Hindlimb muscle (tissue), 1 donor: ENCODE results near the gene JSRP1. TPM values are rescaled to one million over a fixed set of nuclear protein-coding genes. Genes with fewer than 3 reads are reported as not detected.
A peak's percentile ranks its signal among the peaks of the same experiment; 100 is the strongest.
"Not testable (repeated sequence)": the region's sequence is repeated elsewhere in the genome, so short reads cannot be mapped to it uniquely, and the experiment has no call there.

Source experiments
- DNase-seq: peaks from one replicate; pipeline ENCODE4 v3.0.0-alpha.2; 2013
- polyA plus RNA-seq: library from polyadenylated mRNA; unstranded; fragments of 120-200 nt; gene quantifications from one replicate; pipeline ENCODE4 v1.2.1, GENCODE V29; 2013; ENCODE audit not compliant: insufficient read length

Gene JSRP1
- polyA plus RNA-seq, 1 donor: 111 TPM

DNA sequence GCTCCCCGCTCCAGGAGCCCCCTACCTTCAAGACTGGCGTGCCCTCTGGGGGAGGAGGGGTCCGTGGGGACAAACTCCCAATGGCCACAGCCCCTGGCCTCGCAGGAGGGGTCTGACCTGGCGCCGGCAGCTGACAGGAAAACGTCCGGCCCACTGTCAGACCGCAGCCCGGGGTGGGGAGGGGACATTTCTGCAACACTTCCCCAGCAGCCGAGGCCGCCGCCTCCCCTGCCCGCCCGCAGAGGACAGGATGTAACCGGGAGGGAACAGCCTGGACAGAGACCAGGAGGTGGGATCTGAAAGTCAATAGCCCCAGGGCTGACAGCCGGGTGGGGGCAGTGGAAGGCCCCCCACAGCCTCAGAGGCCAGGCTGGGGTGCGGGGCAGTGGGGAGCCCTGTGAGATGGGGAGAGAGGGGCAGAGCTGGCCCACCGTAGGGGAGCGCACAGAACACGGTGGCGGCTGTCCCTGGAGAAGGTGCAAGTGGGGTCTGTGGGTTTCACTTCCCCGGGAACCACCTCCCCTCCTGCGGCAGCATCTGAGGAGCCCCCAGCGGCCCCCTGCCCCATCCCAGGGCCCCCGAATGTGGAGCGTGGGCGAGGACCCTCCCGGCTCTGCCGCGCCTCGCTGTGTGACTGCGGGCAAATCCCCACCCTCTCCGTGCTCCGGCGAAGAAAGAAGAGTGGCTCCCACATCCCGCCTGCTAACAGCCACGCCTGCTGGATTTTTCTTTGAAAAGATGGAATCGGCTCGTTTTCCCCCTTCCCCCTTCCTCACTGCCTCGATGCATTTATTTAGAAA, 26.0 kb upstream of the JSRP1 start, which contains the start of gene PEAK3:
Gene PEAK3 (minus strand): TSS at position 114 of the 800 bp plus-strand sequence. CDS start 1,244 bp downstream, outside the sequence.
- peak; percentile 66 for DNase-seq

DNA sequence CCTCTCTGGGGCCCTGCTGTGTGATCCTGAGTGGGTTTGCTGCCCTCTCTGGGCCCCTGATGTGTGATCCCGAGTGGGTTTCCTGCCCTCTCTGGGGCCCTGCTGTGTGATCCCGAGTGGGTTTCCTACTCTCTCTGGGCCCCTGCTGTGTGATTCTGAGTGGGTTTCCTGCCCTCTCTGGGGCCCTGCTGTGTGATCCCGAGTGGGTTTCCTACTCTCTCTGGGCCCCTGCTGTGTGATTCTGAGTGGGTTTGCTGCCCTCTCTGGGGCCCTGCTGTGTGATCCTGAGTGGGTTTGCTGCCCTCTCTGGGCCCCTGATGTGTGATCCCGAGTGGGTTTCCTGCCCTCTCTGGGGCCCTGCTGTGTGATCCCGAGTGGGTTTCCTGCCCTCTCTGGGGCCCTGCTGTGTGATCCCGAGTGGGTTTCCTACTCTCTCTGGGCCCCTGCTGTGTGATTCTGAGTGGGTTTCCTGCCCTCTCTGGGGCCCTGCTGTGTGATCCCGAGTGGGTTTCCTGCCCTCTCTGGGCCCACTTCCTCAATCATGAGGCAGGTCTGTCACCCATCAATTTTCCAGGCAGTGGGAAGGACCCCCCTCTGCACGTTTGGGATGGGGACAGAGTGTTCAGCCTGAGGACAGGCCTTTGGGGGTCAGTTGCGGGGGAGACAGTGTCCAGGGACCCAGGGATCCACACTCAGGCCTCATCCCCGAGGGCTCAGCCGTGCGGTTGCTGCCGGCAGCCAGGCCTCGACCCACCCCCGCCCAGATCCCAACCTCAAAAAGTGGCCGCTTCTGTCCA, 25.2 kb upstream of the JSRP1 start:
- DNase-seq: not testable (repeated sequence)

DNA sequence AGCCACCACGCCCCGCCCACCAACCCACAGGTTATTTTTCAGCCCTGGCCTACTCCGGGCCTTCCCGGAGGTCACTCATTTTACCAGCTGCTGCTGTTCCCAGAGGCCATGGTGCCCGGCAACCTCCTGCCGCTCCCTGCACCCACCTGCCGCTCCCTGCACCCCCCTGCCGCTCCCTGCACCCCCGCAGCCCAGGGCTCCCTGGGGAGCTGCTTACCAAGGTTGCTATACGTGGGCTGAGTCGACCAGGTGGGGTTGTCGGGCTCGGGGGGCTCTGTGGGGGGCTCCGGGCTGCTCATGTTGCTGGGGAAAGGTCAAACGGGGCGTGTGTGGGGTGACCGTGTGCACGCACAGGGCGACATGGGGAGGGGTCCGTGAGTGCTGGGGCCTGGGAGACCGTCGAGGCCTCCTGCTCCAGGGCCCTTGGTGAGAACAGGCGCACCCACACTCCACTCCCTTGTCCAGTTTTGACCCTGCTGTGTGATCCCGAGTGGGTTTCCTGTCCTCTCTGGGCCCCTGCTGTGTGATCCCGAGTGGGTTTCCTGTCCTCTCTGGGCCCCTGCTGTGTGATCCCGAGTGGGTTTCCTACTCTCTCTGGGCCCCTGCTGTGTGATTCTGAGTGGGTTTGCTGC, 24.5 kb upstream of the JSRP1 start:
- DNase-seq: no peak

DNA sequence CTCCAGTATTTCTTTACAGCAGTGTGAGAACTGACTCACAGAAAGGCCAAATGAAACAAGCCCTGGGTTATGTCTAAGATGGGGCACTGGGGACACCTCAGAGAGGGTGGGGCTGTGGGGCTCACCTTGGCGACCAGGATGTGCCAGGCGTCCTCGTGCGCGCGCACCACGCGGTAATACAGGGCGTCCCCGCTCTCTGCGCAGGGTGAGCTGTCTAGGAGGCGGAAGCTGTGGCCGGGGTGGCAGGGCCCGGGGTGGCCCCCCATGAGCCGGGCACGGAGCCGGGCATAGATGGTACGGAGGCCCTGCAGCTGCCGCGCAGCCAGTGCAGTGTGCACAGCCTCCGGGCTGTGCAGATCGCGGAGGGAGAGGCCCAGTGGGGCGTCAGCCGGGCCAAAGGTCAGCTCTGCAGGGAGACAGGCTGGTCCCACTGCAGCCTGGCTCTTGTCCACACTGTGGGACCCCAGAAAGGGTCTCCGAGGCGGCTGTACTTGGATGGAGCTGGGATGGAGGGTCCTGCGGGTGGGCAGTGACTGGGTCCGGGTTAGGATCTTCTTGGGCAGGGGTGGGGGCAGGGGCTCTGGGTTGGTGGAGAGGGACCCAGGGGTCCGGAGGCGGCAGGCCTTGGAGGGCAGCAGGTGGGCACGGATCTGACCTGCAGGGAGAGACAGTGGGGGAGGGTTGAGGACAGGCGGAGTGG, 22.4 kb upstream of the JSRP1 start:
- no peak for DNase-seq

DNA sequence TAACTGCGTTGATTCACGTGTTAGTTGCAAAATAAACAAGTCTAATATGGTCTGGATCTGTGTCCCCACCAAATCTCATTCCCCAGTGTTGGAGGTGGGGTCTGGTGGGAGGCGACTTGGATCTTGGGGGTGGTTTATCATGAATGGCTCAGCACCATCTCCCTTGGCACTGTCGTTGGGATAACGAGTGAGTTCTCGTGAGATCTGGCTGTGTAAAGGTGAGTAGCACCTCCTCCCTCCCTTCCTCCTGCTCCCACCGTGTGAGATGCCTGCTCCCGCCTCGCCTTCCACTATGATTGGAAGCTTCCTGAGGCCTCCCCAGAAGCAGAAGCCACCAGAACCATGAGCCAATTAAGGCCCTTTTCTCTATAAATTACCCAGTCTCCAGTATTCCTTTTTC, 20.9 kb upstream of the JSRP1 start:
- no peak for DNase-seq

DNA sequence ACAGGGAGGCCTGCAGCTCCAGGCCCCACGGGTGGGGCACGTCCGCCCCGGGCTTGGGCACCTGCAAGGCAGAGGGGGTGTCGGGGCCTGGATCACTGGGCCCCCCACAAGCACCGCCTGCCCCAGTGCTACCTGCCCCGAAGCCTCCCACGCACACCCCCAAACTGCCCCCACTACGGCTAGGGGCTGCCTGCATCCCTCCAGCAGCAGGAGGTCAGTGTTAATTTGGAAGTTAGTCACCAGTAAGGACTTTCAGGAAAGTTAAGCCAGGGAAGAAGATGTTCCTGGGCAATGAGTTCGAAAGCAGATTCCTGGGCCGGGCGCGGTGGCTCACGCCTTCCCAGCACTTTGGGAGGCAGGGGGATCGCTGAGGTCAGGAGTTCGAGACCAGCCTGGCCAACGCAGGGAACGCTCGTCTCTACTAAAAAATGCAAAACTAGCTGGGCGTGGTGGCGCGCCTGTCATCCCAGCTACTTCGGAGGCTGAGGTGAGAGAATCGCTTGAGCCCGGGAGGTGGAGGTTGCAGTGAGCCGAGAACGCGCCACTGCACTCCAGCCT, 20.3 kb upstream of the JSRP1 start:
- no peak for DNase-seq

DNA sequence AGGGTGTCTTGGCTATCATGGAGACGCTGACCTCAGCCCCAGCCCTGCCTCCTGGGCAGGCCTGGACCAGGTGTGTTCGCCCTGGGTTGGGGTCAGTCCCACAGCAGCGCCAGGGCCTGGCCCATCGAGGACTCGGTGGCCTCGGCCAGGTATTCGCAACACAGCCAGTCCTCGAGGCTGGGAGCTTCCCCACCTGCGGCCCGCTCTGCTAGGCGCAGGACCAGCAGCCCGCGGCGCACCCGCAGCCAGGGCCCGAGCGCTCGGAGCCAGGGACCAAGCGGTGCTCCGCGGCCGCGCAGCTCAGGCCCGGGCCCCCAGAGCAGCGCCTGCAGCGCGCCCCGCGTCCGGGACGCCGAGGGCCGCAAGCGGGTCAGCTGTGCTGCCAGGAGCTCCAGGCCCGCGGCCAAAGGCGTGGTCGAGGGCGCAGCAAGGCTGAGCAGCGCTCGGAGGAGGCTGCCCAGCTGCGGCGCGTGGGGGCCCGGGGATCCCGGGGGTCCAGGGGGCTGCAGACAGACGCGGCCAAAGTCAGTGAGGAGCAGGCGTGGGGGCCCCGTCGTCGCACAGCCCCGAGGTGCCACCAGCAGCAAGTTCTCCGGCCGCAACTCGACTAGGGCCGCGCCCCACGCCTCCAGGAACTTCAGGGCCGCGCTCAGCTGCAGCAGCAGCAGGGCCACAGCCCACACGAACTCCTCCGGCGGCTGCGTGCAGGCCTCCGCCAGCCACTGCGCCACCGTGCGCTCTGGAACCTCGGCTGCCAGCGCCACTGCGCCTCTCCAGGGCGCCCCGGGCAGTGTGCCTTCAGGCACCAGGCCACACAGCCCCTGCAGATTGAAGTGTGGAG, 19.6 kb upstream of the JSRP1 start:
- DNase-seq: no peak

DNA sequence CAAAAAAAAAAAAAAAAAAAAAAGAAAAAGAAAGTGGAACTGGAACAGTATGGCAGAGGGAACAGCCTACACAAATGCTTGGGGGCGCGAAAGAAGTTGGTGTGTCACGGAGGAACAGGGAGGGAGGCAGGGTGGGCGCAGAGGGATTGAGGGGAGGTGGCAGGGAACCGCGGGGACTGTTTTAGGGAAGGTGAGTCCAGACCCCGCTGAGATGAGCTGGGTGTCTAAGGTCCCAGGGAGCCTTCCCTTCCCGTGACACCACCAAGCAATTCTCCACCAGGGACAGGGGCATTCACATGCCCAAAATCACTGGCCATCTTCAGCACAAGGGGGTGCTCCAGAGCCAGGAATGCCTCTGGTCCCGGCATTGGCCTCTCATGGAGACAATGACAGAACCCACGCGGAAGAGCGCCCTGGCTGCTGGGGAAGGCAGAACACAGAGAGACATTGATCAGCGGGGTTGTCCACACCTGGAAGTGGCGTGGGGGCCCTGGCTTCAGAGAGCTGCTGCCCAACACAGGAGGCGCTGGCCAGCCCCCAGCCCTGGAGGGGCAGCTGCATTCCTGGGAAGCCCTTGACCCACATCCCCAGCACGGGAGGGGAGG, 18.8 kb upstream of the JSRP1 start:
- no peak for DNase-seq

DNA sequence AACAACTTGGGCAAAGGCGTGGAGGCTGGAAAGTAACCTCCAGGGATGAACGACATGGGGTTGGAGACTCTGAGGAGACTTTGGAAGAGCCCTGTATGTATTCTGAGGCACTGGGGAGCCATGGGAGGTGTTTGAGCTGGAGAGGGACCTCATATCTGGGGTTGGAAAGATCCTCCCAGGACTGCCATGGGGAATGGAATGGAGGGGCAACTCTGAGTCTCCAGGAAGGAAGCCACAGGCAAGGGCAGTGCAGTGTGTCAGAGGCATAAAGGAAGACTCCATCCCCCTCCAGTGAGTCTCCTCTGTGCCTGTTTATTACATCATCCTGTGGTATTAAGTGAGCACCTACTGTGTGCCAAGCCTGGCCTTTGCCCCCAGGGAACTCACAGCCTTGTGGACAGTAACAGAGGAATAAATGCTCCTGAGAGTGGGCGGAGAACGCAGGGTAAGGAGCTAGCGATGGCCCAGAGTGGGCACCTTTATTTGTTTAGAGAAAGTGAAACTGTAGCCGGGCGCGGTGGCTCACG, 18.0 kb upstream of the JSRP1 start:
- DNase-seq: no peak

DNA sequence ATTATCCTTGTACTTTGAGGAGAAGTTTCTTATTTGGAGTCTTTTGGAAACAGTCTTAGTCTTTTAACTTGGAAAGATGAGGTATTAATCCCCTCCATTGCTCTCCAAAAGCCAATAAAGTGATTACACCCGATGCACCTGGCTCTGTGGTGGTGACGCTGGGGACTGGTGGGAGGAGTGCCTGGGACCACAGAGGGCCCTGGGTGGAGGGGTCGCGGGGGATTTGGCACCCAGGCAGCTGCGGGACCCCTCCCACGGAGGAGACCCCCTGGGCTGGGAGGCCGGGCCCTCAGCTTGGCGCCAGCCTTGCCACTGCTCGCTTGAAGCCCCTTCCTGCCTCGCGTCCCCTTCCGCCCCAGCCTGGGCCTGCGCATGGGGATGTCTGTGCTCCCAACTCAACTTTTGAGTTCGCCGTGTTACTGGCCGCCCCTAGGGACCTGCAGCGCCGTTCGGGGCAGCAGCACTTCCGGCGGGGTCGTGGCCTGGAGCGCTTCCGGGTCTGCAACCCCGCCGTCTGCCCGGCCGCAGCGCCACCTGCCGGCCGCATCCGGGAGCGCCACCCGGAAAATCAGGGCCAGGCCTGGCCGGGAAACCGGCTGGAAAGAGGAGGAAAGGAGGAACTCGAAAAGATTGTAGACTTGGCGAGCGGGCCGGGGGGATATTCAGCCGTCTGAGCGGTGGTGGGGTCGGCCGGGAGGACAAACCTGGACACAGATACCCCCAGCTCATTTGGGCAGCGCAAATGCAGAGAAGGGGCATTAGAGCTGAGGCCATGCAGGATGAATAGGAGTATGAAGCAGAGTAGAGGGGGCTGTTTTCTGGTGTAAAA, 17.4 kb upstream of the JSRP1 start:
- peak; percentile 79 for DNase-seq

DNA sequence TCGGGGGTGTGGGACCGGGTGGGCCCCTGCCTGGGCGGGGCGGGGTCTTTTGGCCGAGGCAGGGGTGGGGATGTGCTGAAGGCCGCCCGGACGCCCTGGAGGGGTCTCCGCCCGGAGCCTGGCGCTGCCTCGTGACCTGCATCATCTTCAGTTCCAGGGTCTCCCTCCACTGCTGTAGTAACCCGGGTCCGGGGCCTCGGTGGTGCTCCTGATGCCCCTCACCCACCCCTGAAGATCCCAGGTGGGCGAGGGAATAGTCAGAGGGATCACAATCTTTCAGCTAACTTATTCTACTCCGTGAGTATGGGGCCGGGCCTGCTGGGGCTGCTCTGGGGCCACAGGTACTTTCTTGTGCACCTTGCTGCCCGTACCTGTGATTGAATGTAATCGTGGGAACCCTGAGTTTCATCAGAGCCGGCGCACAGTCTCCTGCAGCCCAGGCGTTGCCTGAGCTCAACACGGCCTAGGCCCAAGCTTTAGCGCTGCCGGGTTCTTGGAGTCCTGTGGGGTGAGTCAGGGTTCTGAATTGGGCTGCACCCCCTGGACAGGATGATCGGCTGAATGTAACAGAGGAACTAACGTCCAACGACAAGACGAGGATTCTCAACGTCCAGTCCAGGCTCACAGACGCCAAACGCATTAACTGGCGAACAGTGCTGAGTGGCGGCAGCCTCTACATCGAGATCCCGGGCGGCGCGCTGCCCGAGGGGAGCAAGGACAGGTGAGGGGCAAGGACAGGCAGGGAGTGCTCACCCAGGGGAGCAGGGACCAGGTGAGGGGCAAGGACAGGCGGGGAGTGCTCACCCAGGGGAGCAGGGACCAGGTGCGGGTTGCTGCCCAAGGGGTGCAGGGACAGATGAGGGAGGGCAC, 15.3 kb upstream of the JSRP1 start:
- DNase-seq: no peak

DNA sequence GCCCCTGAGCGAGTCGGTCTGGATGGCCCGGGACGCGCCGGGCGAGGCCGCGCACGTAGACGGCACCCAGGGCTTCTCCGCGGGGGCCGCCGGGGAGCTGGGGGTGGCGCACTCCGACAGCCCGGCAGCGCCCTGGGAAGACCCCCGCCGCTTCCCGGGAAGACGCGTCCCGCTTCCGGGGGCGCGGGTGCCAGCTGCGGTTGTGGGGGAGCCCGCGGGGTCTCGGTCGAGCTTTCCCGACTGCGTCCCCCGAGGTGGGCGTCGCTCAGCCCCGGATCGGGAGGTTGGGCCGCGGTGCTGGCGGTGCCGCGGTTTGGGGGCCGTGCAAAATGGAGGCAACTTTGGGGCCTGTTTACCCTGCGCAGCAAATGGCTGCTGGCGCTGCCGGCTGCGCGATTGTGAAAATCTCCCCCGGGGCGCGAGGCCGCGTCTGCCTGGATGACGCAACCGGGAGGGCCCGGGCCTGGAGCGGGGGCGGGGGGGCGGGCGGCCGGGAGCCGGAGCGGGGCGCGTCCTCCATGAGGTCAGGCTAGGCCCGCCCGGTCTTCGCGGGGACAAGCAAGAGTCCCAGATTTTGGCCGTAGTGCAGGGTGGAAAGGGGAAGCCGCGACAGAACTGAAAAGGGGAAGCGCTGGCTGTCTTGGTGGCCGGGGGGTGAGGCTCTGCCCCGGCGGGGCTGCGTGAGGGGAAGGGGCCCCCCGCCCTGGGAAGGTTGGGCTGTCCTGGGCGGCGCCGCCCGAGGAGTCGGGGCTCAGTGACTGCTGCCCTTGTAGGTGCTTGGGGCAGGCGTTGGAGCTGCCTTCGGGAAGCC, 14.4 kb upstream of the JSRP1 start:
- peak; percentile 89 for DNase-seq

DNA sequence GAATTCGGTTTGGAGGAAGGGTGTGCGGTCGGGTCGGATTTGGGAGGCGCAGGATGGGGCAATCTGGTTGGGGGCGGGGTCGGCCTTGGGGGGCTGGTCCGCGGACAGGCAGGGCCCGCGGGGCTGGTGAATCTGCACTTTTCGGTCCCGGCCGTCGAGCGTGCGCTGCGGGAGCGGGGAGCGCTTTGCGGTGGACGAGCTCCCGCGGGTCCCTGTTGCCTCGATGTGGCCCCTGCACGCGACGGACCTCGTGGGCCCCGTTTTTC, 13.9 kb upstream of the JSRP1 start:
- DNase-seq: no peak

DNA sequence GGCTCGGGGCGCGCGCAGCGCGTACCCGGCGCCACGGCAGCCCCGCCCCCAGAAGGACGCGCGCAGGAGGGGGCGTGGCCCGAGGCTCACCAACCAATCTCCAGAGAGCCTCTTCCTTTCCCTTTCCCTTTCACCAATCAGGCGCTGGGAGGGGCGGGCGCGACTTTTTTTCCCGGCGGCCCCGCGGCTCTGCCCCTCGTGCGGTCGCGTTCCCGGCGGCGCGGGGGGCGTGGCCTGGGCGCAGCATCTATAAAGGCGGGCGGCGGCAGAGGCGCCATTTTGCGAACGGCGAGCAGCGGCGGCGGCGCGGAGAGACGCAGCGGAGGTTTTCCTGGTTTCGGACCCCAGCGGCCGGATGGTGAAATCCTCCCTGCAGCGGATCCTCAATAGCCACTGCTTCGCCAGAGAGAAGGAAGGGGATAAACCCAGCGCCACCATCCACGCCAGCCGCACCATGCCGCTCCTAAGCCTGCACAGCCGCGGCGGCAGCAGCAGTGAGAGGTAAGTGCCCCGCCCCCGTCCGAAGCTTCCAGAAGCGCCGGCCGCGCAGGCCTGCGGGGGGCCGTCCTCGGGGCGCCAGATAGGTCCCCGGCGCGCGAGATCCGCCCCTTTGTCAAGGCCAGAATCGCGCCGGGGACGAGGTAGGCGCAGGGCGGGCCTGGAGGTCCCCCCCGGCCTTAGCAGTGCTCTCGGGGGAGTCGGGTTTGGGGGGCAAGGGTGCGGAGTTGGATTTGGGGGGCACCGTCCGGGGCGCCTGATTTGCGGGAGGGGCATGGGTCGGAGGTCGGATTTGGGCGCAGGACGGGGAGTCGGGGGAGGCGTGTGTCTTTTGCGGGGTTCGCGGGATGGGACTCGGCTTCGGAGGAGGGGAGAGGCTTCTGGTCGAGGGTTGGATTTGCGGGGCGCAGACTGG, 13.3 kb upstream of the JSRP1 start:
- peak; percentile 97 for DNase-seq

DNA sequence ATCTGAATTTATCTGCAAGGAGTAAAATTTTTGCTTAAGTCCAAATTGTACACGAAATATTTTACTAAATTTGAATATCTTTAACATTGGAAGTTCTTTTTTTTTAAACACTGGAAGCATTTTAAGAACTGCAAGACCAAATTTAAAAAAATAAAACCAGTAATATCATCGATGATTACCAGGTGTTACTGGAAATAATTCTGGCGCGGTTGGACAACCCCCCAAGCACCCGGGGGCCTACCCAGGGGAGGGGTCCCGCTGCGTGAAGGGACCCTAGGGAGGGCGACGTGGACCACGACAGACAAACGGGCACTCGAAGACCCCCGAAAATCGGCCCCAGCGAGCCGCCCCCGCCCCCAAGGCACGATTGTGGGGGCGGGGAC, 12.6 kb upstream of the JSRP1 start:
- no peak for DNase-seq

DNA sequence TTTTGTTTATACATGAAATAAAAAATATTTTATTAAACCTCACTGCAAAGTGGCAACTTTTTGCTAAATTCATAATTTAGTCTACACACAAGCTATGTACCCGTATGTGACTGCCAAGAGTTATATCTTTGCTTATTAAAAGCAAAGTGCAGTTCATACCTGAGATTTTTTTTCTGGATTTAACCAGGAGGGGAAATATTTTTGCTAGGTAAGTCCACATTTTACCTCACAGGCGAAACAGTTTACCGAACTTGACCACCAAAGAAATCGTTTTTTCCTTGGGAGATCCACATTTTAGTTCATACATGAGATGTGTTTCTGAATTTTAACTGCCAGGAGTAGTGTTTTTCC, 12.2 kb upstream of the JSRP1 start:
- DNase-seq: no peak
